Spleen (tissue), 11 donors: ENCODE results near the gene ITPK1. TPM values are rescaled to one million over a fixed set of nuclear protein-coding genes. Genes with fewer than 3 reads are reported as not detected.

Experiments used
- DNase-seq: peaks from one replicate; pipeline ENCODE4 v3.0.0-alpha.2; 2020
- H3K27ac ChIP-seq, 8 donors: fragments of 200-600 bp; sonication (generic) in 7 of 8; 1 replicate in 4 of 8; 2 replicates in 4 of 8; pipeline versions ENCODE4 v1.5.0 to v1.8.0; 2016 to 2021; ENCODE audit warnings: inconsistent platforms in 4 of 8, mild to moderate bottlenecking in 4 of 8, moderate library complexity in 1 of 8
- H3K27me3 ChIP-seq, 7 donors: fragments of 200-600 bp; sonication (generic) in 6 of 7; replicated peaks in 1 of 7; 1 replicate in 4 of 7; 2 replicates in 3 of 7; pipeline versions ENCODE4 v1.5.0 to v1.8.0; 2016 to 2021; ENCODE audit warnings: inconsistent platforms in 3 of 7, mild to moderate bottlenecking in 1 of 7
- H3K36me3 ChIP-seq, 6 donors: fragments of 200-600 bp; sonication (generic) in 5 of 6; 1 replicate in 4 of 6; 2 replicates in 2 of 6; pipeline versions ENCODE4 v1.5.0 to v1.8.0; 2016 to 2021; ENCODE audit warnings: inconsistent platforms in 2 of 6
- H3K4me1 ChIP-seq, 6 donors: fragments of 200-600 bp; sonication (generic) in 5 of 6; 1 replicate in 3 of 6; 2 replicates in 3 of 6; pipeline versions ENCODE4 v1.5.0 to v1.8.0; 2016 to 2021; ENCODE audit warnings: inconsistent platforms in 3 of 6
- H3K4me3 ChIP-seq, 8 donors: fragments of 200-600 bp; sonication (generic) in 7 of 8; 1 replicate in 4 of 8; 2 replicates in 4 of 8; pipeline versions ENCODE4 v1.5.0 to v1.8.0; 2016 to 2021; ENCODE audit warnings: inconsistent platforms in 4 of 8, mild to moderate bottlenecking in 4 of 8, moderate library complexity in 2 of 8
- H3K9me3 ChIP-seq, 8 donors: fragments of 200-600 bp; sonication (generic) in 7 of 8; 1 replicate in 4 of 8; 2 replicates in 4 of 8; pipeline versions ENCODE4 v1.5.0 to v1.8.0; 2016 to 2021; ENCODE audit warnings: inconsistent platforms in 4 of 8
- CTCF ChIP-seq, 11 experiments: fragments of 200-600 bp in 7 of 11; fragments of 450-650 bp in 4 of 11; sonication (generic) in 4 of 11; IDR thresholded peaks in 8 of 11; conservative IDR thresholded peaks in 3 of 11; 1 replicate in 7 of 11; 2 replicates in 4 of 11; pipeline versions ENCODE4 v1.4.0 to v1.8.0; 2016 to 2021; ENCODE audit warnings: antibody characterized with exemption in 11 of 11, inconsistent platforms in 4 of 11, mild to moderate bottlenecking in 1 of 11
- POLR2A ChIP-seq, 3 donors: fragments of 450-650 bp; IDR thresholded peaks; one replicate each; pipeline ENCODE4 v1.5.1; 2017; ENCODE audit warnings: antibody characterized with exemption in 3 of 3, mild to moderate bottlenecking in 1 of 3
- POLR2AphosphoS5 ChIP-seq, 3 donors: sonication (generic); formaldehyde crosslinking; IDR thresholded peaks; one replicate each; pipeline ENCODE4 v1.5.1; 2017; ENCODE audit warnings: antibody characterized with exemption in 3 of 3
- WGBS, 5 donors: extraction: QIAGEN DNeasy Blood & Tissue Kit in 3 of 5; methylation state at CpG; one replicate each; pipeline versions ENCODE4 v1.1.5 to v1.1.7; 2013 to 2018; 5-methylcytosine and 5-hydroxymethylcytosine counted together
- intact Hi-C: fragments of 100-400 bp; cut with DNase I; formaldehyde crosslinking; loops from one replicate; pipeline ENCODE4 v1.15.0; 2023; ENCODE audit warnings: low total_unique reads
- polyA plus RNA-seq, 3 donors: library from polyadenylated mRNA; stranded (reverse); fragments of 200-250 nt; gene quantifications; one replicate each; pipeline ENCODE4 v1.2.1, GENCODE V29; 2013
- total RNA-seq, 7 donors: library from RNA; depleted of rRNA in 3 of 7; stranded (reverse); fragments of >200 nt in 3 of 7; fragmentation: NEBNext Ultra II Directional in 4 of 7; extraction: Animal tissue kit (Norgen Biotek cat#: 25700) in 4 of 7; gene quantifications; one replicate each; pipeline versions ENCODE4 v1.1.0 to v1.2.1, GENCODE V29; 2016 to 2021
- donor health status: healthy with polysubstance abuse.
- donor health status: DM: no; HTN: no; CAD: no; lungs with moderate emphysema.
- donor health status: DM: no; HTN: no; CAD: no.
- donor health status: Bipolar disorder and iron deficiency.
- donor health status: healthy.
- donor health status: DM: no; HTN: no; CAD: no.
- donor health status: DM: yes; HTN: yes; CAD: no.

ITPK1 gene
- total and polyA plus RNA-seq, 10 donors = 22.9 to 123 (median 68.0) TPM

- intact Hi-C loops = no loop called here
- Histone ChIP-seq H3K4me1 (no peaks in the 10 kb centered on the region), H3K27ac (no peak overlapping the region), H3K4me3 (no peak overlapping the region), H3K36me3 (peaks cover 0 to 86% (median 47%) of the 10 kb centered on the region in 6 donors), H3K9me3 (no peaks in the 10 kb centered on the region), H3K27me3 (no peaks in the 10 kb centered on the region)
- WGBS, 5 donors = 85 to 93% (median 88%) methylated on average over 12 to 16 of the region's 16 CpGs
- TF ChIP-seq POLR2AphosphoS5 (IDR thresholded peaks at IDR 0.05) = peak in 1 of 3 donors; percentile 14
- no peak for TF ChIP-seq POLR2A (IDR thresholded peaks at IDR 0.05)
- TF ChIP-seq CTCF (IDR thresholded peaks at IDR 0.05 in 8 of 11, conservative IDR thresholded peaks at IDR 0.05 in 3 of 11) = no peak
- no peak for DNase-seq
Observed at GRCh38 chr14:92937051-92937937, 178.4 kb downstream of the ITPK1 start.

- Histone ChIP-seq H3K27ac (no peak overlapping the region), H3K36me3 (peaks cover 0 to 74% (median 35%) of the 10 kb centered on the region in 6 donors), H3K4me3 (no peak overlapping the region), H3K4me1 (no peaks in the 10 kb centered on the region), H3K27me3 (no peaks in the 10 kb centered on the region), H3K9me3 (no peaks in the 10 kb centered on the region)
- TF ChIP-seq CTCF (IDR thresholded peaks at IDR 0.05 in 8 of 11, conservative IDR thresholded peaks at IDR 0.05 in 3 of 11) = no peak
- TF ChIP-seq POLR2AphosphoS5 (IDR thresholded peaks at IDR 0.05) = peak in 1 of 3 donors; percentile 32
- 83 to 95% (median 94%) methylated on average over 6 to 11 of the region's 11 CpGs for WGBS, 5 donors
- DNase-seq = no peak
- intact Hi-C loops = no loop called here
Observed at GRCh38 chr14:92936085-92936484, 179.6 kb downstream of the ITPK1 start.

GRCh38 chr14:92935446-92935845 is 180.3 kb downstream of the ITPK1 start:
- TF ChIP-seq POLR2AphosphoS5 (IDR thresholded peaks at IDR 0.05) = peak in 1 of 3 donors; percentile 6
- TF ChIP-seq POLR2A (IDR thresholded peaks at IDR 0.05) = no peak
- no peak for TF ChIP-seq CTCF (IDR thresholded peaks at IDR 0.05 in 8 of 11, conservative IDR thresholded peaks at IDR 0.05 in 3 of 11)
- no peaks in the 10 kb centered on the region for H3K4me1 ChIP-seq
- DNase-seq = no peak
- no peaks in the 10 kb centered on the region for H3K9me3 ChIP-seq
- intact Hi-C loops = no loop called here
- 87 to 94% (median 94%) methylated on average over 9 to 11 of the region's 11 CpGs for WGBS, 5 donors
- peaks cover 0 to 67% (median 29%) of the 10 kb centered on the region in 6 donors for H3K36me3 ChIP-seq
- H3K27me3 ChIP-seq = no peaks in the 10 kb centered on the region
- no peak overlapping the region for H3K27ac ChIP-seq
- H3K4me3 ChIP-seq = no peak overlapping the region
